Pancreas (tissue), 10 donors: ENCODE measurements around the gene HSBP1L1. TPM values are rescaled to one million over a fixed set of nuclear protein-coding genes. Genes with fewer than 3 reads are reported as not detected.

Experiments
- ATAC-seq, 4 donors: fragments of 200-7000 bp; cut with Tn5 transposase; one replicate each; pipeline versions ENCODE4 v1.8.0 to v1.9.1; 2020; ENCODE audit warnings: mild to moderate bottlenecking in 4 of 4, moderate library complexity in 4 of 4
- DNase-seq, 6 donors: peaks; one replicate each; pipeline ENCODE4 v3.0.0-alpha.2; 2020
- FAIRE-seq: peaks from 2 replicates; lab custom pipeline; 2012; peaks lifted over from hg19 to GRCh38; lab: Jason Lieb, UNC
- H3K27ac ChIP-seq, 4 donors: fragments of 200-600 bp; sonication (generic); 1 replicate in 3 of 4; 2 replicates in 1 of 4; pipeline versions ENCODE4 v1.5.0 to v1.8.0; 2020
- H3K27me3 ChIP-seq, 4 donors: fragments of 200-600 bp; one replicate each; pipeline ENCODE4 v1.8.0; 2021
- H3K36me3 ChIP-seq, 3 donors: fragments of 200-600 bp; sonication (generic) in 1 of 3; one replicate each; pipeline versions ENCODE4 v1.5.0 to v1.8.0; 2020 to 2021
- H3K4me1 ChIP-seq, 3 donors: fragments of 200-600 bp; one replicate each; pipeline ENCODE4 v1.8.0; 2021
- H3K4me3 ChIP-seq, 4 donors: fragments of 200-600 bp; sonication (generic) in 2 of 4; one replicate each; pipeline versions ENCODE4 v1.5.0 to v1.8.0; 2020 to 2021
- H3K9me3 ChIP-seq, 4 donors: fragments of 200-600 bp; one replicate each; pipeline ENCODE4 v1.8.0; 2021
- WGBS, 2 donors: extraction: QIAGEN DNeasy Blood & Tissue Kit; methylation state at CpG; one replicate each; pipeline ENCODE4 v1.1.7; 2013; 5-methylcytosine and 5-hydroxymethylcytosine counted together
- intact Hi-C, 3 donors: fragments of 100-400 bp; cut with DNase I; formaldehyde crosslinking; loops; one replicate each; pipeline versions ENCODE4 v1.11.1 to v1.14.2; 2022
- polyA plus RNA-seq, 2 donors: library from polyadenylated mRNA; stranded (reverse); fragments of 200-250 nt; gene quantifications; one replicate each; pipeline ENCODE4 v1.2.3, GENCODE V29; 2013
- total RNA-seq, 6 donors: library from RNA; stranded (reverse); fragmentation: NEBNext Ultra II Directional in 4 of 6; extraction: Animal tissue kit (Norgen Biotek cat#: 25700) in 4 of 6; gene quantifications; one replicate each; pipeline versions ENCODE4 v1.2.1 to v1.2.4, GENCODE V29; 2021 to 2023
- TF ChIP-seq, protein P1 (sequence below), 4 donors: fragments of 200-600 bp; sonication (generic) in 3 of 4; IDR thresholded peaks; one replicate each; pipeline versions ENCODE4 v1.5.0 to v1.8.0; 2021; ENCODE audit warnings: antibody characterized with exemption in 4 of 4
- donor health status: healthy with polysubstance abuse.
- donor health status: DM: no; HTN: no; CAD: no; lungs with moderate emphysema.
- donor health status: DM: no; HTN: no; CAD: no.
- donor health status: control.
- donor health status: control.
- donor health status: Bipolar disorder and iron deficiency.
- donor health status: DM: yes; HTN: yes; CAD: no.
- donor health status: DM: no; HTN: no; CAD: no.
- donor health status: DM: no; HTN: no; CAD: no.
- donor health status: DM: yes; HTN: yes; CAD: no.

The HSBP1L1 gene
- total and polyA plus RNA-seq, 8 donors, result 9.2 to 43.6 (median 14.3) TPM

DNA sequence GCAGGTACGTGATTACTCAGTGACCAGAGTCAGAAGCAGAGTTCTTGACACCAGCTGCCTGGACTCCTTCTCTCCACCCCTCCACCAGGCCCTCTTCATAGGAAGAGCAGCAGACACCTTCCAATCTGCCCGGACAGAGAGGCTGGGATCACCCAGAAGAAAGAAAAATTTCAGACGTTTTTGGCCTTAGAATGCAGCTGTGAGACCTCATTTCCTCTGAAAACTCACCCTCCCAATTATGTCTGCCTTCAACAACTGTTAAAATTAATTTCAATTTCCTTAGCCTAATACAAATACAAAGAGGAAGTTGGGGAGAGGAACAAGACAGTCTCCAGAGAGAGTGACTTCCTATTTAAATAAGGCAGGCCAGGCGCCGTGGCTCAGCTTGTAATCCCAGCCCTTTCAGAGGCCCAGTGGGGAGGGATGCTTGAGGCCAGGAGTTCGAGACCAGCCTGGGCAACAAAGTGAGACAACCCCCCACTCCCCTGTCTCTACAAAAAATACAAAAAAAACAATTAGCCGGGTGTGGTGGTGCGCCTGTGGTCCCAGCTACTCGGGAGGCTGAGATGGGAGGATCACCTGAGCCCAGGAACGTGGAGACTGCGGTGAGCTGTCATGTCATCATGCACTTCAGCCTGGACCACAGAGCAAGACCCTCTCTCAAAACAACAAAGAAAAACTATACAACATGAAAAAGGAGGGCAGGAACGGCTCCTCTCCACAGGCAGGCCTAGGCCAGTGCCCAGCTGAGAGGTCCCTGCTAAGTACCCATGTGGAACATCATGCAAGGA, 14.6 kb upstream of the HSBP1L1 start:
- TF ChIP-seq, protein P1, sequence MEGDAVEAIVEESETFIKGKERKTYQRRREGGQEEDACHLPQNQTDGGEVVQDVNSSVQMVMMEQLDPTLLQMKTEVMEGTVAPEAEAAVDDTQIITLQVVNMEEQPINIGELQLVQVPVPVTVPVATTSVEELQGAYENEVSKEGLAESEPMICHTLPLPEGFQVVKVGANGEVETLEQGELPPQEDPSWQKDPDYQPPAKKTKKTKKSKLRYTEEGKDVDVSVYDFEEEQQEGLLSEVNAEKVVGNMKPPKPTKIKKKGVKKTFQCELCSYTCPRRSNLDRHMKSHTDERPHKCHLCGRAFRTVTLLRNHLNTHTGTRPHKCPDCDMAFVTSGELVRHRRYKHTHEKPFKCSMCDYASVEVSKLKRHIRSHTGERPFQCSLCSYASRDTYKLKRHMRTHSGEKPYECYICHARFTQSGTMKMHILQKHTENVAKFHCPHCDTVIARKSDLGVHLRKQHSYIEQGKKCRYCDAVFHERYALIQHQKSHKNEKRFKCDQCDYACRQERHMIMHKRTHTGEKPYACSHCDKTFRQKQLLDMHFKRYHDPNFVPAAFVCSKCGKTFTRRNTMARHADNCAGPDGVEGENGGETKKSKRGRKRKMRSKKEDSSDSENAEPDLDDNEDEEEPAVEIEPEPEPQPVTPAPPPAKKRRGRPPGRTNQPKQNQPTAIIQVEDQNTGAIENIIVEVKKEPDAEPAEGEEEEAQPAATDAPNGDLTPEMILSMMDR (IDR thresholded peaks at IDR 0.05), result no peak
- ATAC-seq (peak in 2 of 4 donors; percentile 15 to 20), DNase-seq (no peak), FAIRE-seq (no peak)
- intact Hi-C loops, result no loop called here
- peaks cover 0 to 26% (median 3%) of the 10 kb centered on the region in 3 donors for H3K4me1 ChIP-seq
- H3K36me3 ChIP-seq, result no peaks in the 10 kb centered on the region
- H3K27me3 ChIP-seq, result no peaks in the 10 kb centered on the region
- 54 to 64% methylated on average over 12 of the region's 12 CpGs for WGBS, 2 donors
- H3K27ac ChIP-seq, result peak overlapping the region in 2 of 4 donors; percentile 50 to 63
- H3K9me3 ChIP-seq, result no peaks in the 10 kb centered on the region
- H3K4me3 ChIP-seq, result peak overlapping the region; percentile 76 to 93 (median 80)

- no peaks in the 10 kb centered on the region for H3K9me3 ChIP-seq
- peaks cover 0 to 19% (median 0%) of the 10 kb centered on the region in 3 donors for H3K4me1 ChIP-seq
- peak overlapping the region; percentile 76 to 93 (median 80) for H3K4me3 ChIP-seq
- no peaks in the 10 kb centered on the region for H3K36me3 ChIP-seq
- WGBS, 2 donors, result 1 to 2% methylated on average over 64 to 81 of the region's 81 CpGs
- DNase-seq (peak in 5 of 6 donors; percentile 42 to 85 (median 71)), FAIRE-seq (no peak), ATAC-seq (peak; percentile 33 to 65 (median 52))
- TF ChIP-seq, protein P1 (IDR thresholded peaks at IDR 0.05), result no peak
- H3K27ac ChIP-seq, result peak overlapping the region; percentile 22 to 63 (median 44)
- no peaks in the 10 kb centered on the region for H3K27me3 ChIP-seq
- intact Hi-C loops, result no loop called here
Observed at GRCh38 chr18:79950515-79951341, 13.7 kb upstream of the HSBP1L1 start.

- no peaks in the 10 kb centered on the region for H3K9me3 ChIP-seq
- peak within 1 kb of the TSS; percentile 76 to 93 (median 80) for H3K4me3 ChIP-seq
- FAIRE-seq (no peak), ATAC-seq (peak; percentile 91 to 94 (median 93)), DNase-seq (peak; percentile 89 to 100 (median 96))
- H3K27me3 ChIP-seq, result no peaks in the 10 kb centered on the region
- TF ChIP-seq, protein P1 (IDR thresholded peaks at IDR 0.05), result no peak
- H3K4me1 ChIP-seq, result peaks cover 0 to 19% (median 0%) of the 10 kb centered on the region in 3 donors
- peak within 1 kb of the TSS; percentile 22 to 63 (median 44) for H3K27ac ChIP-seq
- WGBS, 2 donors, result 0% methylated on average over 75 to 126 of the region's 126 CpGs
- intact Hi-C loops, result no loop called here
- no peaks in the 10 kb centered on the region for H3K36me3 ChIP-seq
Observed at GRCh38 chr18:79951545-79952455, 12.6 kb upstream of the HSBP1L1 start, which contains the start of gene SLC66A2. Gene SLC66A2 (minus strand): TSS chr18:79951653. CDS start chr18:79950926, 727 bp downstream.

GRCh38 chr18:79952456-79952995, 11.9 kb upstream of the HSBP1L1 start:
- TF ChIP-seq, protein P1 (IDR thresholded peaks at IDR 0.05), result no peak
- no peak for DNase-seq

More at GRCh38 chr18:79952456-79952995, 11.9 kb upstream of the HSBP1L1 start:
- peaks cover 0 to 19% (median 0%) of the 10 kb centered on the region in 3 donors for H3K4me1 ChIP-seq
- WGBS, 2 donors, result 37 to 42% methylated on average over 41 to 43 of the region's 43 CpGs
- no peak overlapping the region for H3K27ac ChIP-seq
- ATAC-seq (peak in 1 of 4 donors; percentile 4), FAIRE-seq (no peak)
- H3K9me3 ChIP-seq, result no peaks in the 10 kb centered on the region
- intact Hi-C loops, result no loop called here
- H3K4me3 ChIP-seq, result peak overlapping the region in 3 of 4 donors; percentile 76 to 93 (median 82)
- H3K36me3 ChIP-seq, result no peaks in the 10 kb centered on the region
- no peaks in the 10 kb centered on the region for H3K27me3 ChIP-seq
